ENCODE data around the gene KDM2B.

DNA sequence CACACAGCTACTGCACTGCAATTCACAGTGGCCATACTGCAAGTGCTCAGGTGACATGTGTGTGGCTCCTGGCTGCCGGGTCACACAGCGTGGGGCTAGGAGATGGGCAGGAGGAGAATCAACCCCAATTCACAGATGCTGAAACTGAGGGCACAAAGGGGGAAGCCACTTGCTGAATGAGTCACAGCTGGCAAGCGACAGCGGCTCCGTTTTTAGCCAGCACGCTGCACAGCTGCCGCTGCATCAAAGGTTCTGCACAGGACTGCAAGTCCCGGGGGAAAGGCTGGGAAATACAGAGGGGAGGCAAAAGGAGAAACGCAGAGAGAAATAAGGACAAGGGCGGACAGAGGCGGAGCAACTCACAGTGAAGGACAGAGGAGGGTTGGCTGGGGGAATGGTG is 57.9 kb downstream of the KDM2B start:
- TF ChIP-seq, protein P1, sequence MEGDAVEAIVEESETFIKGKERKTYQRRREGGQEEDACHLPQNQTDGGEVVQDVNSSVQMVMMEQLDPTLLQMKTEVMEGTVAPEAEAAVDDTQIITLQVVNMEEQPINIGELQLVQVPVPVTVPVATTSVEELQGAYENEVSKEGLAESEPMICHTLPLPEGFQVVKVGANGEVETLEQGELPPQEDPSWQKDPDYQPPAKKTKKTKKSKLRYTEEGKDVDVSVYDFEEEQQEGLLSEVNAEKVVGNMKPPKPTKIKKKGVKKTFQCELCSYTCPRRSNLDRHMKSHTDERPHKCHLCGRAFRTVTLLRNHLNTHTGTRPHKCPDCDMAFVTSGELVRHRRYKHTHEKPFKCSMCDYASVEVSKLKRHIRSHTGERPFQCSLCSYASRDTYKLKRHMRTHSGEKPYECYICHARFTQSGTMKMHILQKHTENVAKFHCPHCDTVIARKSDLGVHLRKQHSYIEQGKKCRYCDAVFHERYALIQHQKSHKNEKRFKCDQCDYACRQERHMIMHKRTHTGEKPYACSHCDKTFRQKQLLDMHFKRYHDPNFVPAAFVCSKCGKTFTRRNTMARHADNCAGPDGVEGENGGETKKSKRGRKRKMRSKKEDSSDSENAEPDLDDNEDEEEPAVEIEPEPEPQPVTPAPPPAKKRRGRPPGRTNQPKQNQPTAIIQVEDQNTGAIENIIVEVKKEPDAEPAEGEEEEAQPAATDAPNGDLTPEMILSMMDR (IDR thresholded peaks at IDR 0.05), result no peak
- TF ChIP-seq POLR2A (IDR thresholded peaks at IDR 0.05), result no peak

Data from vagina (tissue), 2 donors.